HG02885 (cell line): Measurements from ENCODE around the gene SSU72.

Experiments
- ATAC-seq: cut with Tn5 transposase; IDR thresholded peaks from one replicate; pipeline ENCODE4 v1.9.1; 2021; ENCODE audit warnings: mild to moderate bottlenecking; ENCODE audit not compliant: unreplicated experiment, poor library complexity

Gene SSU72

DNA sequence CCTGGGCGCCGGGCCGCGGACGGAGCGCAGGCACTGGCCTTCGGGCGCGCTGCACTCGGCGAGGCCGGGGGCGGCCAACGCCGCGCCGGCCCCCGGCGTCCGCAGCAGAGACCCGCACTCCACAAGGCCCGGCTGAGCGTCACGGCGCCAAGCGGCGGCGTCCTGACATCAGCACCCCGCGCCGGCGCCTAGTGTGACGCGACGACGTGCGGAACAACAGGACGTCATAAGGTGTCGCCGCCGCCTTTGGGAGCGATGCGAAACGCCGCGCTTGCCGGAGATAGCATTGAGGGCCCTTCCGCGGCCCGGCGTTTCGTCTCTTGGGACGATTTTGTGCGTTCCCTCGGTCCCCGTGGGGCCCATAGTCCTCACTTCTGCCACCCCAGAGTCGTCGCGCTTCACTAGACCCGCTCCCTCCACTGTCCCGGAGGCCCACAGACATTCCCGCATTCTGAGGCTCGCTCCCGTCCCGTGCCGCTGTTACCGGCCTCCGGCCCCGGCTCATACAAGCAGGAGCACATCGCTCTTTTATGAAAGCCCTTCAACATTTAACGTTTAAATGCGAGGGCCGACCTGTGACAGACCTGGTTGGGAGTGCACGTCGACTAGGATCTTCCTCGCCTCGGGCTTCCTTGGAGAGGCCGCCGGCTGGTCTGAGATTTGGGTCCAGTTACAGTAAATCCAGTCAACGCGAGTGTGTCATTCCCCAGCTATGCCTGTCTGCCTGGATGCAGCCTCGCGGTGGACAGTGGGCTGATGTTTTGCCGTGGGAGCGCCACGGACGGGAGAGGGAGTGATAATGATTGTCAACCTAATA, at the start of gene SSU72:
SSU72 (minus strand) TSS at position 143 of the 817 bp plus-strand sequence. CDS start 306 bp downstream, outside the sequence.
- ATAC-seq = peak; percentile 85

- no peak for ATAC-seq
Measured at GRCh38 chr1:1623631-1624442, 49.2 kb upstream of the SSU72 start.

- ATAC-seq = no peak
Measured at GRCh38 chr1:1623181-1623630, 48.5 kb upstream of the SSU72 start.

- no peak for ATAC-seq
Measured at GRCh38 chr1:1622788-1623094, 48.1 kb upstream of the SSU72 start.

GRCh38 chr1:1622010-1622787, 47.5 kb upstream of the SSU72 start:
- ATAC-seq = no peak

DNA sequence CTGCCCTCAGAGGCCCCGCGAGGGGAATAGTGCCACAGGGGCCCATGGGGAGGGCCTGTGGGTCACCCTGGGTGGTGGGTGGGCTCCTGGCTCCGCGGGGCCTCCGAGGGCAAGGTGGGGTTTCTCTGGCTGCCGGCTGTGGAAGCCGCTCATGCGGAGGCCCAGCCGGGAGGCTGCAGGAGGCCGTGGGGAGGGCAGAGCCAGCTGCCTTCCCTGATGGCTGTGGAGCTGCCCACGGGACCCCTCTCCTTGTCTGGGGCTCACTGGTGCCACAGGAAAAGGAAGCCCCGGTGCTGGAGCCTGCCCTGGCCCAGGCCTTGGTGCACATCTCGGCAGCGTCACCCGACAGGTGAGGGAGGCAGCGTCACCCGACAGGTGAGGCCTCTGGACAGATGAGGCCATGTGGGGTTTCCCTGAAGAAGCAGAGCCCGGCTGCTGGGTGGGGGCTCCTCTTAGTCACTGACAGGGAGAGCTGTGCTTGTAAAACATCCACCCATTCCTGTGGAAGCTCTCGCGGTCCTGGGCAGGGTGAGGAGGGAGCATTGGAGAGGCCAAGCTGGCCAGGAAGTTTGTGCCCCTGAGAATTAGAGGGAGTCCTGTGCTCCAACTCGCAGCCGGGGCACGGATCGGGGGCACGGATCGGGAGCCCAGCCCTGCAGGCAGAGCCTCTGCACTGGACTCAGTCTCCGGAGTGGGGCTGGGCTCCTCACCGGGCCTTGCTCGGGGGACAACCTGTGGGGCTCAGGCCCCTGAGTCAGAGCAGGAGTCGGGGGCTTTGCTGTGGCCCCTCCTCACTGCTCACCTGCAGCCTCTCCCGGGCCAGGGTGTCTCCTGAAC, 46.7 kb upstream of the SSU72 start:
- no peak for ATAC-seq

GRCh38 chr1:1620433-1621139, 45.9 kb upstream of the SSU72 start:
- no peak for ATAC-seq

GRCh38 chr1:1619917-1620361, 45.3 kb upstream of the SSU72 start:
- ATAC-seq = no peak

DNA sequence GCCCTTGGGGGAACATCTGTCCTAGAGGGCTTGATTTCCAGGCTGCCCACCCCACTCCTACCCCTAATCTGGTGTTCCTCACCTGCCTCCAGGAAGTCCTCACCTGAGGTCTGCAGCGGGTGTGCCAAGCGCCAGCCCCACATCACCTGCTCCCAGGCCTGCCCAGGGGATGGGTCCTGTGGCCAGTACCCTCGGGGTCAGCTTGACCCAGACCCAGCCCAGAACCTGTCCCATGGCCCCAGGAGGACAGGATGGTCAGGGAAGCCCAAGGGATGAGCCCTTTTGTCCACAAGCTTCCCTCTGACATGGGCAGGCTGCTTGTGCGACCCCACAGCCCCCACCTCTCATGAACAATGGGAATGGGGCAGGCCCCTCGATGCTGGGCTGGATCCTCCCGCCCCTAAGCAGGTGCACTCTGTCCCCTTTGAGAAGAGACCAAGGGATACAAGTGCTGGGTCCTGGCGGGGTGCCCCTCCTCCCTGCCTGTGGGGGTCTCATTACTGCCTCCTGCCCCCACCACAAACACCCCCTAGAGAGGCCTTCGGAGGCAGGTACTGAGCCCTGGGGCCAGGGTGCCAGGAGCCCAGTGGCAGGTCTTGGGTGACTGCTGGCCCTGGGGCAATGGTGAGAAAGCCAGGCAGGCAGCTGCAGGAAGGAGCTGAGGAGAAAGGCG, 43.9 kb upstream of the SSU72 start:
- ATAC-seq = no peak

DNA sequence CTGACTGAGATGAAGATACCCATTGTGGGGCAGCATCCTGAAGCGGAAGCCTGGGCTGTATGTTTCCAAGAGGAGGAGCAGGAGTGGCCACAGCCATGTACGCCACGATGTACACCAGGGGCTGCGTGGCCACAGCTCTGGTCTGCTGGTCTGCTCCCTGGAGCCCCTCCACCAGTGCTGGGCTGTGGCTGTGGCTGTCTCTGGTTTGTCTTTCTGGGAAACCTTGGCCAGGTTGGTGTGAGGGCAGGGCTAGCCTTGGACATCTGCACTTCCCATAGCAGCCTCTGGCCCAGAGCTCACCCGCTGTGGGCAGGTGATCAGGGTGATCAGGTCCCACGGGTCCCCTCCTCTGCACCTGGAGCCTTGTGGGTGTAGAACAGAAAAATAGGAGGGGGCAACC, 43.3 kb upstream of the SSU72 start:
- ATAC-seq = no peak

DNA sequence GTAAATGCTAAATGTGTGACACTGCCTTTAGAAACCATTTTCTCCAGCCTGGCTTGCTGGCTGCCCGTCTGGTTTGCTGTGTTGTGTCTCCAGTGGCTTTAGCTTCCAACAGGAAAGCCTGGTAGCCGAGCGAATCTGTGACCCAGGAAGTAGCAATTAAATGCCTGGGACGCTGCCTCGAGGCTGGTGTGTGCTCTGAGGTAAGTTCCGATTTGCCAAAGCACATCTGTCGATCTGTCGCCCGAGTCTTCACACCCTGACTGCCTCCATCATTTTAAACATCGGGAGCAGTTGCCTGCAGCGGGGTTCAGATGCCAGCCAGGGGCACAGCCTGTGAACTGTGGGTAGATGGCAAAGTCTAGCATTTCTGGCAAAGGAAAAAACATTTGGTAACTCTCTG, 42.9 kb upstream of the SSU72 start:
- no peak for ATAC-seq

- no peak for ATAC-seq
Measured at GRCh38 chr1:1616838-1617237, 42.2 kb upstream of the SSU72 start.

GRCh38 chr1:1616045-1616790, 41.6 kb upstream of the SSU72 start:
- ATAC-seq = peak; percentile 15

- ATAC-seq = peak; percentile 86
Measured at GRCh38 chr1:1615256-1616044, 40.8 kb upstream of the SSU72 start, which contains the start of gene MIB2. TSS of gene MIB2 (plus strand) at chr1:1615500. CDS start at chr1:1623453, 7,953 bp downstream.

DNA sequence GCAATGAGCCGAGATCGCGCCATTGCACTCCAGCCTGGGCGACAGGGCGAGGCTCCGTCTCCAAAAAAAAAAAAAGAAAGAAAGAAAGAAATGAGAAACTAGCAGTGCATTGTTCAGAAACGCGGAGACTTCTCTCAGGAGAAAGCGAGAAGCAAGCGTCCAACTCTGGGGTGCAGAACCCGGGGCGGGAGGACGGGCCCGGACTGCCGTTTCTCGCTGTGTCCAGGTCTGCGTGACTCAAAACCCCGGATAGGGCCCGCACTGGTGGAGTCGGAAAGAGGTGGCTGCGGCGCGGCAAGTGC, 40.2 kb upstream of the SSU72 start:
- no peak for ATAC-seq

GRCh38 chr1:1614204-1614953, 39.7 kb upstream of the SSU72 start:
- no peak for ATAC-seq
